ENCODE results near the gene ABCD1.
"Not testable (repeated sequence)": the region's sequence is repeated elsewhere in the genome, so short reads cannot be mapped to it uniquely, and the experiment has no call there.

The ABCD1 gene

DNA sequence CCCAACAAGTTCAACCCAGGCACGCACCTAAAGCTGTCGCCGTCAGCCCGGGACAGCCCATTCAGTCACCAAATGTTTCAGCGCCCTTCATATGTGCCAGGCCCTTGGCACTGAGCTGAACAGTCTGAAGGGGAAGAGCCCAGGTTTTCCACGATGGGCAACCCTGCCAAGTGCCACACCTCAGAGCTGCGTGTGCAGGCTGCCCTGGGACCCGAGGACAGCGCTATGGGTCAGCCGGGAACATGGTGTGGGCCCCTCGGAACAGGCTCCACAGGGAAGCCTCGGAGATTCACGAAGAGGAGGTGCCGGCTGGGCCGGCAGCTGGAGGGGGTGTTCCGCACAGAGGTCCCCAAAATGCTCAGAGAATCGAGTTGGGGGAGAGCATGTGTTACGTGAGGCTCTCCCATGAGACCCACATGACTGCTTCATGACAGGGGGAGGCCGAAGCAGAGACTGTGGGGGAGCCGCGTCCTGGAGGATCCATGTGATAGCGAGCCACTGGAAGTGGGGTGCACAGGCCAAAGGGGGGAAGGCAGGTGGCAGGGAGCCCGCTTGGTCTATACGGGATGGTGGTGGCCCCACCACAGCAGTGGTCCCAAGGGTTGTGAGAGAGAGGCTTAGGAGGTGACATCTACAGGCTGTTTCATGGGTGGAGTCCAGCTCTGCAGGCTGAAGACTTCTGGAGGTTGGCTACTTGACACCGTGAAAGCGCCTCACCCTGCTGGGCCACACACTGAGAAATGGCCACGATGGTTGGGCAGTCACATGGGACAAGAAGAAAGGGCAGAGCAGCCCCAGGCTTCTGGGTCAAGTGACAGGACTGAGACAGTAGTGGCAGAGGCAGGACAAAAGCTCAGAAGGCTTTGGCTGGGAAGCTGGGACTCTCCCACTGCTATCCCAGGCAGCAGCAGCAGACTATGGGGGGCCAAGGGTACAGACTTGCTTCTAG is 14.7 kb upstream of the ABCD1 start:
- DNase-seq (ENCODE audit: low read depth in 3 of 3), result no peak

DNA sequence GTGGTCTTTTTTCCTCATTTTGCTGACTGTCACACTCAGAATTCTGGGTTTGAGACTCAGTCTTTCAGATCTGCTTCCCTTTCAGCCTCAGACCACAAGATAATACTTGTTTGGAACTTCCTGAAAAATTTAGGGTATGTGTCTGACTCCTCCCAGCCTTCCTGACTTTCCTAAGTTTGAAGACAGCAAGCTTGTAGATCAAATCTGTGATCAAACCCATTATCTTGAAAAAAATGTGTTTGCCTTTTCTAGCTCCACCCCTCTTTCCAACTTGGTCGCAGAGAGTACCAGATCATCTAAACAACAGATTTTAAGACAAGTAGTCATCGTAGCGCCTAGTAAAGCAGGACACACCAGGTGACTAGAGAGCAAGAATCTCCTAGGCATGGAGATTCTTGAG is 10.4 kb upstream of the ABCD1 start:
- DNase-seq (ENCODE audit: low read depth in 3 of 3), result no peak

DNA sequence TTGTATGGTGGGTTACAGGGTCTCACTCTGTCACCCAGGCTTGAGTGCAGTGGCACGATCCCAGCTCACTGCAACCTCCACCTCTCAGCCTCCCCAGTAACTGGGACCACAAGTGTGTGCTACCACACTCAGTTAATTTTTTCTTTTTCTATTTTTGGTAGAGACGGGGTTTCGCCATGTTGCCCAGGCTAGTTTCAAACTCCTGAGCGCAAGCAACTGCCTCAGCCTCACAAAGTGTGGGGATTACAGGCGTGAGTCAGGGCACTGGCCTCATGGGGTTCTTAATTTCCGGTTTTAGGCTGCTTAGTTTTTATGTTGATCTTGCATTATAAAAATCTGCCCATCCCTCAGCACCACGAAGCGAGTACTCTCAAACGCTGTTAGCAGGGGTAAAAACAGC is 7.2 kb upstream of the ABCD1 start:
- DNase-seq (ENCODE audit: low read depth in 3 of 3), result no peak

DNA sequence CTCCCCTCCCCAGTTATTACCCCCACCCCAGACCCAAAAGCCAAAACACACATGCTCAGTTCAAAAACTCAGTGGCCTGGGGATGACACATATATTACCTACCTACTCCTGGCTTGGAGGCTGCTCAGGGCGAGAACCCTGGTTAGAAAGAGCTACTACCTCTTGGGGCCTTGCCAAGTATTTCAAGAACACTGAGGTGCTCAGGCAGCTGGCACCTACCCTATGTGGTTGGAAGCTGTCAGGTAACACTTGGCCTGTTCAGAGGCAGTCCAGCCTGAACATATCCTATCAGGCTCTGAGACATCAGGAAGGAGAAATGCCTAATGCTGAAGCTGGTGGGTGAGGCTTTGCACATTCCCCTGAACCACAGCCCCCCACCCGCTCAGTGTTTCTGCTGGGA is 5.4 kb upstream of the ABCD1 start:
- DNase-seq (ENCODE audit: low read depth in 3 of 3), result no peak

DNA sequence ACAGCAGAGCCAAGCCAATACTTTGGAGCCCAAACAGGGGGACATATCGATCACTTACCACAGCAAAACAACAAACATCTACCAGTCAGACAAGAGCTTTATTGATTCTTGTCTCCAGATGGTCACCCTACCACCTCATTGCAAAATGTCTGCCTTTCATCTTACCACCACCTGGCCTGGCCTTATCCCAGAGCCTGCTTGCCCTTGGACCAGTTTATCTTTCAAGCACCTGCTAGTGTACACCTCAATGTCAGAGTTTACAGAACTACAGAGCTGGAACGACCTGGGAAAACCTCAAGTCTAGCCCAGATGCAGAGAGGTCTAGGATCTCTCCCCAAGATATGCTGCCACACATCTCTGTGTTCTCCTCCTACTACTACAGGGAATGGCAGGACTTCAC is 5.0 kb upstream of the ABCD1 start:
- DNase-seq (ENCODE audit: low read depth in 3 of 3), result no peak

DNA sequence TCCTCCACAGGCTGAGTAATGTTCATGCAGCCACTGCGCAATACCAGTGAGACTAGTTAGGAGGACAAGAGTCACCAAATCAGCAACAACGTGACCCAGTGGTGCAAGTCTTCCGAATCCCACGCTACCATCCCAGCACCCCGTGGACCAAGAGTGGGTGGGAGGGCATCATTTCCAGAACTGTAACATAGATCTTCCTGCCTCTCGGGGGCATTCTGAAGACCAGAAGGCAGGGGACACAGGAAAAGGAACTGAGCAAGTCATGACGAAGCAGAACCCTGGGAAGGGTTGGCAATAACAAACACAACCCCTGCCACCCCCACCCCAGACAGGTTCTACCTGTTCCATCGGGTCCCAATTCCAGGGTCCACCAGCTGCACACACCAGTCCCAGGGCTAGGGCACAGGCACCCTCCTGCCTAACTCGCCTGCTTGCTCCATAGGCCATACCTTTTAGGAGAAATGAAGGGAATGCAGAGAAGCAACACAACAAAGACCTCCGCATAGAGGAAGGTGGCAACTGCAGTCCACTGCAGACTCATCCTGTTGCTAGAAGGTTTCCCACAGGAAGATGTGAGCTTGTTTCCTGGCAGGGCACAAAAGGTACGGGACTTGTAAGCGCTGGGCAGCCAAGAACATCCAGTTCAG is 1.8 kb upstream of the ABCD1 start:
- no peak for DNase-seq (ENCODE audit: low read depth in 3 of 3)

DNA sequence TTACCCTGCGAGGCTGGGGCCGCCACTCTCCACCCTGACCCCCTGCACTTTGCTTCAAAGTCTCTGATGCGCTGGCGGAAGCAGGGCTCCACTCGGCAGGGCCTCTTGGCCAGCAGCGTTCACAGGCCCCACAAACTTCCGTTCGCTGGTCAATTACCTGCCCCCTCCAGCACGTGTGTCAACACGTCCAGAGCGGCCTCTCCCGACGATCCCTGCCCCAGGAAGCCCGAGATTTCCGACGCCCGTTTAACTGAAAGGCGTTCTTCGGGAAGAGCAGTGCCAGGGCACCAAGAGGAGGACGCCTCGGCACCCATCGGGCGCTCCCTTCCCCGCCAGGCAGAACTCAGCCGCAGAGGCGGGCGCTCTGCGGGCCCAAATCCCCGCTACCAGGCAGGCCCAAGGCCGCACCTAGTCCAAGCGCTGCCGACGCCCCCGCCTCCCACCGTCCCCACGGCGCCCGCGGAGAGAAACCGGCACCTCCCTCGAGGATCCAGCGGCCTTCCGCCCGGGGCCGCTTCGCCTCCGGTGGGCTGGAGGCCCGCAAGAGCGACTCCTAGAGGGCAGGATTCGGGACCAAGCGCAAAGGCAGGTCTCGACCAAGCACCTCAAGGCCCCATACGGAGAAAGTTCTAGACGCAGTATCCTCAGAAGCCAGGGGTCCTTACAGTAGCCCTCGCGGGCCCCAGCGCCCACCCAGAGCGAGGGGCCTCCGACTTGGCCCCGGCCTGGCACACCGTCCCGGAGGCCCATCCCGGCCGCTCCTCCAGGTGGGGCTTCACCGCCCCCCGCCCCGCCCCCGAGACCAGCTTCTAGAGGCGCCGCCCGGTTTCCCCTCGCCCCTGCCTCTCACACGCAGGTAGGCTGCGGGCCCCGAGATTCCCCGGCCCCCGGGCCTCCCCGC is 1.1 kb upstream of the ABCD1 start:
- DNase-seq (ENCODE audit: low read depth in 3 of 3), result peak in 1 of 3 experiments; percentile 49

DNA sequence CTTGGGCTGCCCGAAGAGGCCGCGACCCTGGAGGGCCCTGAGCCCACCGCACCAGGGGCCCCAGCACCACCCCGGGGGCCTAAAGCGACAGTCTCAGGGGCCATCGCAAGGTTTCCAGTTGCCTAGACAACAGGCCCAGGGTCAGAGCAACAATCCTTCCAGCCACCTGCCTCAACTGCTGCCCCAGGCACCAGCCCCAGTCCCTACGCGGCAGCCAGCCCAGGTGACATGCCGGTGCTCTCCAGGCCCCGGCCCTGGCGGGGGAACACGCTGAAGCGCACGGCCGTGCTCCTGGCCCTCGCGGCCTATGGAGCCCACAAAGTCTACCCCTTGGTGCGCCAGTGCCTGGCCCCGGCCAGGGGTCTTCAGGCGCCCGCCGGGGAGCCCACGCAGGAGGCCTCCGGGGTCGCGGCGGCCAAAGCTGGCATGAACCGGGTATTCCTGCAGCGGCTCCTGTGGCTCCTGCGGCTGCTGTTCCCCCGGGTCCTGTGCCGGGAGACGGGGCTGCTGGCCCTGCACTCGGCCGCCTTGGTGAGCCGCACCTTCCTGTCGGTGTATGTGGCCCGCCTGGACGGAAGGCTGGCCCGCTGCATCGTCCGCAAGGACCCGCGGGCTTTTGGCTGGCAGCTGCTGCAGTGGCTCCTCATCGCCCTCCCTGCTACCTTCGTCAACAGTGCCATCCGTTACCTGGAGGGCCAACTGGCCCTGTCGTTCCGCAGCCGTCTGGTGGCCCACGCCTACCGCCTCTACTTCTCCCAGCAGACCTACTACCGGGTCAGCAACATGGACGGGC is 579 bp downstream of the ABCD1 start:
- DNase-seq (ENCODE audit: low read depth in 3 of 3), result no peak

DNA sequence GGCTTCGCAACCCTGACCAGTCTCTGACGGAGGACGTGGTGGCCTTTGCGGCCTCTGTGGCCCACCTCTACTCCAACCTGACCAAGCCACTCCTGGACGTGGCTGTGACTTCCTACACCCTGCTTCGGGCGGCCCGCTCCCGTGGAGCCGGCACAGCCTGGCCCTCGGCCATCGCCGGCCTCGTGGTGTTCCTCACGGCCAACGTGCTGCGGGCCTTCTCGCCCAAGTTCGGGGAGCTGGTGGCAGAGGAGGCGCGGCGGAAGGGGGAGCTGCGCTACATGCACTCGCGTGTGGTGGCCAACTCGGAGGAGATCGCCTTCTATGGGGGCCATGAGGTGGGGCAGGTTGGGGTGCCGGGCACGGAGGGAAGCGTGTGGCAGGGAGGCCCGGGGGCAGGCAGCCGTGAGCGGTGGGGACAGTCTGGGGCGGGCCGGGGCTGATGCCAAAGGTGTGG is 1.2 kb downstream of the ABCD1 start:
- no peak for DNase-seq (ENCODE audit: low read depth in 3 of 3)

DNA sequence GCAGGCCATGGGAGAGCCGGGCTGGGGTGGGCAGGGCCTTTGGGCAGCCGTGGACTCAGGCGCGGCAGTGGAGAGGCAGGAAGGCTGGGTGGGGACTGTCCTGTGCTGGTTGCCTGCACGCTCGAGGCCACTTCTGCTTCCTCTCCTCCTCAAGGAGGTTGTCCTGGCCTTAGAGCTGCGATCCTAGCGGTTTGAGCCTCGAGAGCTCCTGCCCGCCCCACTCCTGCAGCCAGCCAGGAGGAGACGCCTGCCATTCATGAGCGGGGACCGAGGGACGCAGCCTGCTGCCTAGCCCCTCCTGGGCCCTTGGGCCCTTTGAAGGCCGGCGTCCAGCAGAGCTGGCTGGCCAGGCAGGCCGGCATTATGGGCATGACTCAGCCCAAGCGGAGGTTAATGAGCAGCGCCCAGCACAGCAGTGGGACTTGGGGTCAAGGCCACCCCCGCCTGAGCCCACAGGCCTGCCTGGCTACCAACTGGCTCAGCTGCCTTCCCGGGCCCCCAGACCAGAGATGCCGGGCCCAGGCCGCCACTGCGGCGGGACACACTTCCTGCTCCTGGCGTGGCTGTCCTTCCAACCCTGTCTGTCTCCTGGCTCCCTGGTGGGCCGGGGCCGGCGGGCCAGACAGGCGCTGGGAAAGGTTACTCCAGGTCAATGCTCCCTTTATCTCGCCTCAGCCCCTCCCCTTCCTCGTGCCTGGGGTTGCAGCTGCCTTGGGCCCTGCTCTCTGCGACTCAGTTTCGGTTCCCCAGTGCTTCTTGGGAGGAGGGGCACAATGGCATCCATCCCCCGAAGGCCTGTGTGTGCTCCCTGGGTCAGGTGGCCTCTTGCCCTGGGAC is 1.8 kb downstream of the ABCD1 start:
- no peak for DNase-seq (ENCODE audit: low read depth in 3 of 3)

DNA sequence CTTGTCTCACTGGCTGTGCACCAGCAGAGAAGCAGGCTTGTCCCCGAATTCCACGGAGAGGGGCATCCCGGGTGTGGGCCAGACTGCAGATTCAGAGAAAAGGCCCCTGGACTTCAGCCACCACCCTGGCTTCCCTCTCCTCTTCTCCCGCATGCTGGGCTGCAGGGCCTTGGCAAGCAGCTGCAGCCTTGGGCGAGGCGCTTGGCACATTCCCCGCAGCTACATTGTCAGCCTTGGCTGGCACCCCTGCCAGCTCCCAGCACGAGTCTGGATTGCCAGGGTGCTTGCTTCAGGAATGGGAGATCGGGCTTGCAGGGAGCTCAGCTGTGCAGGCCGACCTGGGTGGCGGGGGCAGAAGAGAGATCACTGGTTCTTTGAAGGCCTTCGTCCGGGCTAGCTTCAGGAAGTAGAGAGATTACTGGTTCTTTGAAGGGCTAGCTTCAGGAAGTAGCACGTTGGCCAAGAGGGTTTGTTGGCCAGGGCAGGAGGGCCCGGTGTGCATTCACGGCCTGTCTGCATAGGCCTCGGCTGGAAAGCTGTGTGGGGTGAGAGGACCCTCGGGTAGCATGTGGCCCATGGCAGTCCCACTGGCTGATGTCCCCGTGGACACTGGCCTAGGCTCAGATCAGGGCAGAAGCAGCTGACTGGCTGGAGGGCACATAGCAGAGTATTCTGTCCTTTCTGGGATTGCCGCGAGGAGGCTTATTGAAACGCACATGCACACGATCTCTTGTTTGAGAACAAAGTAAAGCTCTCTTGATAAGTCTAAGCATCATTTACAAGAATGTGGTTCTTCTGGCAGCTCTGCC is 2.7 kb downstream of the ABCD1 start:
- no peak for DNase-seq (ENCODE audit: low read depth in 3 of 3)

DNA sequence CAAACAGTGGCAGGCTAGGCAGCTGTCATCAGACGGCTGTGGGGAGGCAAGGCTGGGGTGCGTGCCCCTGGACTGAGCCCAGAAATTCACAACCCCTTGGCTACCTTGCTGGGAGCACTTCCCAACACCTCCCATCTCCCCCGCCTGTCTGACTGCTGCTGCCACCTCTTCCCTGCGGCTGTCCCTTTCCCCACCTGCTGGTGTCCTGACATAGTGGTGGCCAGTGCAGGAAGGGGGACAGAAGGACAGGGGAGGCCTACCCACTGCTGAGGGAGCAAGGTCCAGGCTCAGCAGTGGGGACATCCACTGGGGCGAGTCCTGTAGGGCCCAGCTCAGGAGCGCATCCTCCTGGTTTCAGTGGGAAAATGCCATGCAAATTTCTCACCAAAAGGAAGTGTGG is 3.4 kb downstream of the ABCD1 start:
- no peak for DNase-seq (ENCODE audit: low read depth in 3 of 3)

DNA sequence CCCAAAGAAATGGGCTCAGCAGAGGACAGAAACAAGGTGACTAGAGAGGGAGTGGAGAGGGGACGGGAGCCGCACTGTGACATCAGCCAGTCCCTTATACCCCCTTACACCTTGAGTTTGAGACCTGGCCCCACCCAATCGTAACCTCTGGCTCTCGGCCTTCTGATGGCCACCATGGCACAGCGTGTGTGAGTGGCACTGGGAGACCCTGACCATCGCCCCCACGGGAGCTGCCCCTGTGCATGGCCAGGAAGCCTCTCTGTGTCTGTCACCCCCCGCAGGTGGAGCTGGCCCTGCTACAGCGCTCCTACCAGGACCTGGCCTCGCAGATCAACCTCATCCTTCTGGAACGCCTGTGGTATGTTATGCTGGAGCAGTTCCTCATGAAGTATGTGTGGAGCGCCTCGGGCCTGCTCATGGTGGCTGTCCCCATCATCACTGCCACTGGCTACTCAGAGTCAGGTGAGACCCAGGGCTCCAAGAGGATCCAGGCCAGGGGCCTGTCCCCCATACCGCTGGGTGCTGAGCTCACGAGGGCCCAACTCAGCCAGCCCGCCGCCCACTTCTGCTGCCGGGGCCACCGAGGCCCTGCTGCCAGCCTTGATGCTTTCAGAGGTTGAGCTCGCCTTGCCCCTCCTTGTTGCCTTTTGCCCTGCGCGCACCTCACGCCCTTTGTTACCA is 4.4 kb downstream of the ABCD1 start:
- no peak for DNase-seq (ENCODE audit: low read depth in 3 of 3)

DNA sequence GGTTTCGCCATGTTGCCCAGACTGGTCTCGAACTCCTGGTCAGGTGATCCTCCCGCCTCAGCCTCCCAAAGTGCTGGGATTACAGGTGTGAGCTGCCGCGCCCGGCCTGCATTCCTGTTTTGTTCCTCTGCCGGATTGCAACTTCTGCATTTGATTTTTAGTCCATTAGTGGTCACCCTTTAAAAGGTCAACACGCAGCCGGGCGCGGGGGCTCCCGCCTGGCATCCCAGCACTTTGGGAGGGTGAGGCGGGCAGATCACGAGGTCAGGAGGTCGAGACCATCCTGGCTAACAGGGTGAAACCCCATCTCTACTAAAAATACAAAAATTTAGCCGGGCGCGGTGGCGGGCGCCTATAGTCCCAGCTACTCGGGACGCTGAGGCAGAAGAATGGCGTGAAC is 5.5 kb downstream of the ABCD1 start:
- DNase-seq (ENCODE audit: low read depth in 3 of 3), result not testable (repeated sequence)

DNA sequence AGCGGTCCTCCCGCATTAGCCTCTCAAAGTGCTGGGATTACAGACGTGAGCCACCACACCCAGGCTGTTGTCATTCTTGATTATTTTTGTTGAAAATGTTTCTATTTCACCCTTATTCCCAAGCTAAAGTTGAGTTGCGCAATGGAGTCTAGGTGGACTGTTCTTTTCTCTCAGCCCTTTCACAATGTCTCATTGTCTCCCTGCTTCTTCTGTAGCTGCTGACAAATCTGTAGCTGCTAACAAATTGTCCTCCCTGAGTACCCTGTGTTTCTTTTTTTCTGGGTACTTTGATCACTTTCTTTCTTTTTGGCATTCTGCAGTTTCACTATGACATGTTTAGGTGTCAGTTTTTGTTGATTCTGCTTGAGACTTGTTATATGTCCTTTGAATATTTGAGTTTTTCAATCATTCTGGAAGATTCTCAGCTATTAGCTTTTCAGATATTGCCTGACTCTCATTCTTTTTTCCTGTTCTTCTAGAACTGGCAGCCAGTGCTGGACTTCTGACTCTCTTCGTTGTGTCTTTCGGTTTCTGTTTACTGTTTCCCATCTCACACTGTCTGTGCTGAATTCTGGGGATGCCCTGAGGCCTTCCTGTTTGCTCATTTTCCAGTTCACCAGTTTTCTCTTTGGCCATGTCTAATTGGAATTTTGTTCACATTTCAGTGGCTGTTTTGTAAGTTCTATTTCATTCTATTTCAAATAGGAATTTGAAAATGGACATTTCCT is 6.6 kb downstream of the ABCD1 start:
- DNase-seq (ENCODE audit: low read depth in 3 of 3), result no peak

DNA sequence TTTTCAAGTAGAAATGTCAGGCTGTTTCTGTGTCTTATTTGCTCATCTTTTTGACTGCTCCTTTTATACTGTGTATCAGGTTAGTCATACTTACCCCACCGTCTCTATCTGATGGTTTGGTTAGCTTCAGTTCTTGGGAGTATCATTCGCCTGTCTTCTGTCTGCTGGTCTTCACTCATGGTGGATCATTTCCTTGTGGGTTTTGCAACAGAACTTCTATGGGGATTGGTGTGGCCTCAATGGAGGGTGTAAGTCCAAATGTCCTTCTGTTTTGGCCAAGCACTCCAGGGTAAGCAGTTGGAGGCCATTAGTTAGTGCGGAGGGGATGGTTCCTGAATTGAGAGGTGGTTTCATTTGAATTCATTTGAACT is 7.2 kb downstream of the ABCD1 start:
- no peak for DNase-seq (ENCODE audit: low read depth in 3 of 3)

DNA sequence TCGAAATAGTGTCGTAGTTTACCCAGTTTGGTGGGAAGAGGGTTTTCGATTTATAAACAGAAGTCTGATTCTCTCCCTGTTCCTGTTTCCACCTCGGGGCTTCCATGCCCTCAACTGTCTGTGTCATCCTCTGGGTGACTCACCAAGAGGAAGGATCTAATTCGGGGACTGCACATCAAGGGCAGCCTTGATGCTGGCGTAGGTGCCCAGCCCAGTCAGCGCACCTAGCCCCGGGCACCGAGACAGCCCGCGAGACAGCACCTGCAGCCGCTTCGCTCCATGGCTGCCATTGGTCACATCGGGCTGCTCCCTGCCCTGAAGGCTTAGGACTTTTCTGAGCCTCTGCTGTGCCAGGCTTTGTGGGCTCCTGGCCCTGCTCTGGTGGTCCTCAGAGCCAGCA is 7.7 kb downstream of the ABCD1 start:
- no peak for DNase-seq (ENCODE audit: low read depth in 3 of 3)

DNA sequence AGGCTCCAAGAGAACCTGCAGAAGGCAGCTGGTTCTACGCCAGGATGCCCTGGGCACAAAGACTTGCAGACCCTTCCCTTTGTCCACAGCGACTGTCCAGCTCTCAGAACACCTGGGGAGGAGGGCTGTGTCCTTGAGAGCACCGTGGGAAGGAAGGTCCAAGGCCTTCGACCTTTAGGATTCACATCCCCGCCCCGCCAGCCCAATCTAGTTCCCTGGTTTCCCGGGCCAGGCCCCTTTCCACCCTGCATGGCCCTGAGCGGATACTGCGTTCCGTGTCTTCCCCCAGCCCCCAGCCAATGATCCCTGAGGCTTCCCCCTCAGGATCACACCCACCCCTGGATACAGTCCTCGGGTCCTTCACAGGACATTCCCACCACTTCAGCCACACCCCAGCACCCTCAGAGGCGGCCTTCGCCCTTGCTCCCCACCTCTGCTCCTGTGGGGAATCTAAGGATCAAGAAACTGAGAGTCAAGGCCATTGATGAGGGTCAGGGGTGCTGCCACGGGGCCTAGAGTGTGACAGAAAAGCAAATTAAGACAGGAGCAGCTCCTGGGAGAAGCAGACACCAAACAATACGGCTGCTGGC is 9.1 kb downstream of the ABCD1 start:
- DNase-seq (ENCODE audit: low read depth in 3 of 3), result no peak
